Smooth muscle cell (in vitro differentiated cells): ENCODE results near the gene DDX53. TPM values are rescaled to one million over a fixed set of nuclear protein-coding genes. Genes with fewer than 3 reads are reported as not detected.

Experiments used
- DNase-seq: peaks from one replicate; lab custom pipeline; 2025; ENCODE audit not compliant: unreplicated experiment; lab: John Stamatoyannopoulos, UW
- H2AFZ ChIP-seq: fragments of 200-600 bp; sonication (generic); 2 replicates; pipeline ENCODE4 v1.6.0; 2016; ENCODE audit warnings: antibody characterized with exemption, low read depth, mild to moderate bottlenecking
- H3F3A ChIP-seq: fragments of 200-600 bp; sonication (generic); 2 replicates; pipeline ENCODE4 v1.6.0; 2017; ENCODE audit warnings: antibody characterized with exemption, low read depth
- H3K27ac ChIP-seq: fragments of 200-600 bp; sonication (generic); 2 replicates; pipeline ENCODE4 v1.5.1; 2016; ENCODE audit warnings: low read depth, mild to moderate bottlenecking
- H3K27me3 ChIP-seq: fragments of 200-600 bp; sonication (generic); 2 replicates; pipeline ENCODE4 v1.6.1; 2016; ENCODE audit warnings: low read depth, mild to moderate bottlenecking
- H3K36me3 ChIP-seq: fragments of 200-600 bp; sonication (generic); 2 replicates; pipeline ENCODE4 v1.5.1; 2016; ENCODE audit warnings: low read depth
- H3K4me1 ChIP-seq: fragments of 200-600 bp; sonication (generic); 2 replicates; pipeline ENCODE4 v1.5.1; 2016; ENCODE audit warnings: low read depth
- H3K4me2 ChIP-seq: fragments of 200-600 bp; sonication (generic); 2 replicates; pipeline ENCODE4 v1.6.0; 2016; ENCODE audit warnings: mild to moderate bottlenecking
- H3K4me3 ChIP-seq: fragments of 200-600 bp; sonication (generic); 2 replicates; pipeline ENCODE4 v1.5.1; 2016; ENCODE audit warnings: mild to moderate bottlenecking
- H3K79me2 ChIP-seq: fragments of 200-600 bp; sonication (generic); 2 replicates; pipeline ENCODE4 v1.6.0; 2016; ENCODE audit warnings: low read depth, mild to moderate bottlenecking
- H3K9ac ChIP-seq: fragments of 200-600 bp; sonication (generic); 2 replicates; pipeline ENCODE4 v1.6.0; 2016; ENCODE audit warnings: low read depth
- H3K9me3 ChIP-seq: fragments of 200-600 bp; sonication (generic); replicated peaks from 2 replicates; pipeline ENCODE4 v1.5.1; 2016; ENCODE audit warnings: low read depth
- H4K20me1 ChIP-seq: fragments of 200-600 bp; sonication (generic); 2 replicates; pipeline ENCODE4 v1.6.0; 2016; ENCODE audit warnings: low read depth
- WGBS: methylation state at CpG from one replicate; pipeline ENCODE4 v1.1.7; 2016; ENCODE audit warnings: low lambda C conversion rate; 5-methylcytosine and 5-hydroxymethylcytosine counted together
- polyA plus RNA-seq: library from polyadenylated mRNA; unstranded; fragments of >200 nt; fragmentation: Nextera tagmentation; extraction: Ambion mirVana; gene quantifications from 2 replicates; pipeline ENCODE4 v1.2.1, GENCODE V29; 2016
- total RNA-seq: library from RNA; depleted of rRNA; stranded (reverse); fragments of >200 nt; gene quantifications from 2 replicates; pipeline ENCODE4 v1.2.3, GENCODE V29; 2014
- TF ChIP-seq, protein P1 (sequence below): fragments of 200-600 bp; sonication (generic); IDR thresholded peaks from 2 replicates; pipeline ENCODE4 v1.5.1; 2017; ENCODE audit warnings: borderline replicate concordance, mild to moderate bottlenecking, antibody characterized with exemption; ENCODE audit not compliant: insufficient read depth, poor library complexity, severe bottlenecking

The DDX53 gene
- total and polyA plus RNA-seq, 2 experiments from 2014 or later = not detected

DNA sequence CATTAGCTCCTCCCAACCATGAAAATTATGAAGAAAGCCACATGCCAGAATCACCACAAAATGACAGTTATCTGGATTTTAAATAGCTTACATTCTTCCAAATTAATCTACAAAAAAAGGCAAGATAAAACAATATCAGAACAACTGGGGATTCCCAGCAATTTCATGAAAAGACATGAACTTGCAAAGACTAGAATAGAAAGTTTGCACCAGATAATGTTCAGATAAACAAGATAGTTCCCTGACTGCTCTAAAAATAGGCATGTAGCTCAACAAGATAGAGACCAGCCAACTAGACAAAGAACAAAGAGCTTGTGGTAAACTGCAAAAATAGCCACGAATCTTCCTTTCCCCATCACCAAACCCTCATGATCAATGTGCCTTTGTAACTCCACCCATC lies 30.3 kb upstream of the DDX53 start:
- no peak for DNase-seq
- Histone ChIP-seq H3K79me2 (no peaks in the 10 kb centered on the region), H3K9ac (no peak overlapping the region), H3F3A (no peaks in the 10 kb centered on the region), H2AFZ (no peak overlapping the region), H3K9me3 (no peaks in the 10 kb centered on the region), H4K20me1 (no peaks in the 10 kb centered on the region), H3K36me3 (no peaks in the 10 kb centered on the region), H3K4me1 (no peaks in the 10 kb centered on the region), H3K27ac (no peak overlapping the region), H3K4me3 (no peak overlapping the region), H3K4me2 (no peak overlapping the region), H3K27me3 (no peaks in the 10 kb centered on the region)
- TF ChIP-seq, protein P1, sequence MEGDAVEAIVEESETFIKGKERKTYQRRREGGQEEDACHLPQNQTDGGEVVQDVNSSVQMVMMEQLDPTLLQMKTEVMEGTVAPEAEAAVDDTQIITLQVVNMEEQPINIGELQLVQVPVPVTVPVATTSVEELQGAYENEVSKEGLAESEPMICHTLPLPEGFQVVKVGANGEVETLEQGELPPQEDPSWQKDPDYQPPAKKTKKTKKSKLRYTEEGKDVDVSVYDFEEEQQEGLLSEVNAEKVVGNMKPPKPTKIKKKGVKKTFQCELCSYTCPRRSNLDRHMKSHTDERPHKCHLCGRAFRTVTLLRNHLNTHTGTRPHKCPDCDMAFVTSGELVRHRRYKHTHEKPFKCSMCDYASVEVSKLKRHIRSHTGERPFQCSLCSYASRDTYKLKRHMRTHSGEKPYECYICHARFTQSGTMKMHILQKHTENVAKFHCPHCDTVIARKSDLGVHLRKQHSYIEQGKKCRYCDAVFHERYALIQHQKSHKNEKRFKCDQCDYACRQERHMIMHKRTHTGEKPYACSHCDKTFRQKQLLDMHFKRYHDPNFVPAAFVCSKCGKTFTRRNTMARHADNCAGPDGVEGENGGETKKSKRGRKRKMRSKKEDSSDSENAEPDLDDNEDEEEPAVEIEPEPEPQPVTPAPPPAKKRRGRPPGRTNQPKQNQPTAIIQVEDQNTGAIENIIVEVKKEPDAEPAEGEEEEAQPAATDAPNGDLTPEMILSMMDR = no peak
- 46% methylated on average over 1 of the region's 1 CpG for WGBS

DNA sequence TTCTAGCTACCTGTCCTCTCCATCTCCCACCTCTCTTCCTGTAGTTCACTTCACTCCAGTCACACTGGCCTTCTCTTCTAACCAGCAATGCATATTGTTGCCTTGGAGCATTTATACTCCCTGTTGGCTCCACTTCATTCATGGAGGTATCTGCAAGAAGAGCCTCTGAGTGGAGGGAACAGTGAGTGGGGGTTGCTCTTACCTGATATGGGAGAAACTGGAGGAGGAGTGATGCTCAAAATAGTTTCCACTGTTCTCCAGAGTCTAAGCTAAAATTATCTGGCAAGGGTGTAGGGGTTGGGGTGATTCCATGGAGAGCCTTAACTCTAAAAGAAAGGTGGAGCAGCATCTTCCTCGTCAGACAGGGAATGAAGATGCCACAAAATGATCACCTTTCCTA lies 28.9 kb upstream of the DDX53 start:
- H3K36me3 ChIP-seq = no peaks in the 10 kb centered on the region
- H3K79me2 ChIP-seq = no peaks in the 10 kb centered on the region
- no peaks in the 10 kb centered on the region for H3K4me1 ChIP-seq
- no peak for DNase-seq
- H2AFZ ChIP-seq = no peak overlapping the region
- no peaks in the 10 kb centered on the region for H3F3A ChIP-seq
- TF ChIP-seq, protein P1 = no peak
- H3K4me2 ChIP-seq = no peak overlapping the region
- H3K27ac ChIP-seq = no peak overlapping the region
- 76% methylated on average over 1 of the region's 1 CpG for WGBS
- no peaks in the 10 kb centered on the region for H4K20me1 ChIP-seq
- no peaks in the 10 kb centered on the region for H3K9me3 ChIP-seq
- no peak overlapping the region for H3K9ac ChIP-seq
- no peak overlapping the region for H3K4me3 ChIP-seq
- H3K27me3 ChIP-seq = no peaks in the 10 kb centered on the region

DNA sequence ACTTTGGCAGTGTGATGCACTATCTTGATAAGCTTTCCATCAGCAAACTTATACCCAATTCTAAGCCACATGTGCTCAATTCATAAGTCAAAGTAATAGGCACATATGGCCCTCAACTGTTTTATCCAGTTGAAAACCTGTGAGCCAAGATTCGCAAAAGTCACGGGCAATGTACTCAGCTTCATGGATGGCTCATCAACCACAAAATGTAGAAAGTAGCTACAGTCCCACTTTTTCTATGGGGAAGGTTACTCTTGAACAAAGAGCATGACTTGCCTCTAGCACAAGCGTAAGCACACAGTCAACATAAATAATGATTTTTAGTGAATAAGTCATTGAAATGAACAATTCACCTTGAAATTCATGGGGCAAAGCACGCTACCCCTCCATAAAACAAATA lies 25.1 kb upstream of the DDX53 start:
- Histone ChIP-seq H3K4me3 (no peak overlapping the region), H3K79me2 (no peaks in the 10 kb centered on the region), H4K20me1 (no peaks in the 10 kb centered on the region), H3K9ac (no peak overlapping the region), H3K9me3 (no peaks in the 10 kb centered on the region), H3K4me1 (no peaks in the 10 kb centered on the region), H3K27ac (no peak overlapping the region), H3K27me3 (no peaks in the 10 kb centered on the region), H2AFZ (no peak overlapping the region), H3K4me2 (no peak overlapping the region), H3K36me3 (no peaks in the 10 kb centered on the region), H3F3A (no peaks in the 10 kb centered on the region)
- no peak for DNase-seq
- TF ChIP-seq, protein P1 = no peak
- WGBS = 84% methylated on average over 4 of the region's 4 CpGs

DNA sequence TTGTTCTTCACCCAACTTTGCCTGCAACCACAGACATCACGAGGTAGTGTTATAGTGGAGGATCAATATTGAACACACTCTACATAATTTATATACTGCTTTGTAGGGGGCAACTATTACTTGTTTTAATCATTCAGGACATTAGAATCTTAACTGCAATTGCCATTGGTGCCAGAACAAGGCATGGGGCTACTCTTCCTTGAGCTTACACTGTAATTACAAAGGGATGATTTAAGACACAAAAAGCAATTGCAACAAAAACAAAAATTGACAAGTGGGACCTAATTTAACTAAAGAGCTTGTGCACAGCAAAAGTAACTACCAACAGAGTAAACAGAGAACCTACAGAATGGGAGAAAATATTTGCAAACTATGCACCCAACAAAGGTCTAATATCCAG lies 24.0 kb upstream of the DDX53 start:
- H2AFZ ChIP-seq = no peak overlapping the region
- no peak for DNase-seq
- no peak overlapping the region for H3K9ac ChIP-seq
- no peak overlapping the region for H3K4me3 ChIP-seq
- H4K20me1 ChIP-seq = no peaks in the 10 kb centered on the region
- H3K27ac ChIP-seq = no peak overlapping the region
- no peaks in the 10 kb centered on the region for H3K79me2 ChIP-seq
- H3K27me3 ChIP-seq = no peaks in the 10 kb centered on the region
- no peaks in the 10 kb centered on the region for H3K4me1 ChIP-seq
- WGBS = 79% methylated on average over 1 of the region's 1 CpG
- no peaks in the 10 kb centered on the region for H3F3A ChIP-seq
- no peak overlapping the region for H3K4me2 ChIP-seq
- H3K36me3 ChIP-seq = no peaks in the 10 kb centered on the region
- no peaks in the 10 kb centered on the region for H3K9me3 ChIP-seq
- TF ChIP-seq, protein P1 = no peak
